Fibroblast of pulmonary artery (primary cell): Measurements from ENCODE around the gene ATRAID.
"Not testable (repeated sequence)": the region's sequence is repeated elsewhere in the genome, so short reads cannot be mapped to it uniquely, and the experiment has no call there.

Experiments used
- DNase-seq: peaks from one replicate; pipeline ENCODE4 v3.0.0-alpha.2; 2010; ENCODE audit warnings: low read depth
- H3K4me3 ChIP-seq: replicated peaks from 2 replicates; pipeline ENCODE4 v1.5.1; 2011; ENCODE audit warnings: low read depth, mild to moderate bottlenecking, control low read depth, low read length, moderate library complexity
- CTCF ChIP-seq: IDR thresholded peaks from 2 replicates; pipeline ENCODE4 v1.5.1; 2011; ENCODE audit warnings: mild to moderate bottlenecking, control low read depth, low read length, inconsistent platforms; ENCODE audit errors: missing control alignments

The ATRAID gene

GRCh38 chr2:27185331-27186026, 26.4 kb upstream of the ATRAID start:
- TF ChIP-seq CTCF, result no peak
- DNase-seq, result peak; percentile 69
- no peak overlapping the region for H3K4me3 ChIP-seq

- H3K4me3 ChIP-seq, result no peak overlapping the region
- no peak for DNase-seq
- no peak for TF ChIP-seq CTCF
Observed at GRCh38 chr2:27186613-27187345, 25.1 kb upstream of the ATRAID start.

- no peak for DNase-seq
- no peak for TF ChIP-seq CTCF
- no peak overlapping the region for H3K4me3 ChIP-seq
Observed at GRCh38 chr2:27189989-27190388, 21.9 kb upstream of the ATRAID start.

- TF ChIP-seq CTCF, result peak; percentile 79
- H3K4me3 ChIP-seq, result no peak overlapping the region
- peak; percentile 81 for DNase-seq
Observed at GRCh38 chr2:27191070-27191829, 20.6 kb upstream of the ATRAID start.

GRCh38 chr2:27194538-27195354, 17.1 kb upstream of the ATRAID start:
- no peak for DNase-seq
- H3K4me3 ChIP-seq, result no peak overlapping the region
- TF ChIP-seq CTCF, result no peak

GRCh38 chr2:27195799-27196198, 16.0 kb upstream of the ATRAID start:
- not testable (repeated sequence) for DNase-seq, H3K4me3 ChIP-seq

- DNase-seq, H3K4me3 ChIP-seq: not testable (repeated sequence)
Observed at GRCh38 chr2:27198068-27198467, 13.8 kb upstream of the ATRAID start.
